HG03066 (cell line): ENCODE data around the gene ASIC3.
A peak's percentile ranks its signal among the peaks of the same experiment; 100 is the strongest.
"Not testable (repeated sequence)": the region's sequence is repeated elsewhere in the genome, so short reads cannot be mapped to it uniquely, and the experiment has no call there.

Source experiments
- ATAC-seq: cut with Tn5 transposase; IDR thresholded peaks from one replicate; pipeline ENCODE4 v1.9.1; 2021; ENCODE audit warnings: low read depth; ENCODE audit not compliant: unreplicated experiment

The ASIC3 gene

DNA sequence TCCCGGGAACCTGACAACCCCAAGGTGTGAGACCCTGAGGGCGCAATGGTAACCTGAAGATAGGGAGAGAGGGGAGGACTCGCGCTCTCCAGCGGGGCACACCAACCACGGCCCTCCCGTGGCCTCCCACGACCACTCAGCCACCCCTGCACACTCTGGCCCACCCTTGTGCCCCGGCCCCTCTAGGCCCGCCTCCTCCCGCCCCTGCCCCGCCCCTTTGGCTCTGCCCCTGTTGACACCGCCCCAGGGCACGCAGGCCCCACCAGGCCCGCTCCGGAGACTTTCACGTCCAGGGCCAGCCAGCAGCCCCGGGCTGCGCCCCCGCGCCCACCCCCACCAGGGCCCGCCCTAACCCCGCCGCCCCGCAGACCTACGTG, 35.0 kb upstream of the ASIC3 start:
- ATAC-seq: no peak

DNA sequence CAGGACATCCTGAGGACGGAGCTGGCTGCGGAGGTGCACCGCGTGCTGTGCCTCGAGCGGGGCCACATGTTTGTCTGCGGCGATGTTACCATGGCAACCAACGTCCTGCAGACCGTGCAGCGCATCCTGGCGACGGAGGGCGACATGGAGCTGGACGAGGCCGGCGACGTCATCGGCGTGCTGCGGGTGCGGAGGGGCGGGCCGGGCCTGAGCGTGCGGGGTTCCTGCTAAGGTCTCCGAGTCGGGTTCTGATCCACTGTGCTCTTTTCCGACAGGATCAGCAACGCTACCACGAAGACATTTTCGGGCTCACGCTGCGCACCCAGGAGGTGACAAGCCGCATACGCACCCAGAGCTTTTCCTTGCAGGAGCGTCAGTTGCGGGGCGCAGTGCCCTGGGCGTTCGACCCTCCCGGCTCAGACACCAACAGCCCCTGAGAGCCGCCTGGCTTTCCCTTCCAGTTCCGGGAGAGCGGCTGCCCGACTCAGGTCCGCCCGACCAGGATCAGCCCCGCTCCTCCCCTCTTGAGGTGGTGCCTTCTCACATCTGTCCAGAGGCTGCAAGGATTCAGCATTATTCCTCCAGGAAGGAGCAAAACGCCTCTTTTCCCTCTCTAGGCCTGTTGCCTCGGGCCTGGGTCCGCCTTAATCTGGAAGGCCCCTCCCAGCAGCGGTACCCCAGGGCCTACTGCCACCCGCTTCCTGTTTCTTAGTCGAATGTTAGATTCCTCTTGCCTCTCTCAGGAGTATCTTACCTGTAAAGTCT, 34.4 kb upstream of the ASIC3 start:
- peak; percentile 54 for ATAC-seq

DNA sequence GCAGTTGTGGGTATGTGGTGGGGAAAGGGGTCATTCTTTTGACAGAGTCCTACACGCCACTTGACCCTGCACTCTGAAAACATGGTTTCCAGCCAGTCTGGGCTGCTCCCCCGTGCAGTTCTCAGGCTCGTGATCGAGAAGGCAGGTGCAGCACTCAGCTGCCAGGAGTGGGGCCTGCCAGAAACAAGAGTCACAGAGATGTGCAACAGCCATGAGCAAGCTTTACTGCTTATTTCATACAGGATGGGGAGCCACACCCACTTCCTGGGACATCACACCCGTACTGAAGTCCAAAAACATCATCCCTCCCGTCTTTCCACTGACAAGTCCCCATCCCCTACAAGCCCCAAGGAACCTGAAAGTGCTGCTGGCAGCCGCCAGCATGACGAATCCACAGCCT, 33.4 kb upstream of the ASIC3 start:
- no peak for ATAC-seq

DNA sequence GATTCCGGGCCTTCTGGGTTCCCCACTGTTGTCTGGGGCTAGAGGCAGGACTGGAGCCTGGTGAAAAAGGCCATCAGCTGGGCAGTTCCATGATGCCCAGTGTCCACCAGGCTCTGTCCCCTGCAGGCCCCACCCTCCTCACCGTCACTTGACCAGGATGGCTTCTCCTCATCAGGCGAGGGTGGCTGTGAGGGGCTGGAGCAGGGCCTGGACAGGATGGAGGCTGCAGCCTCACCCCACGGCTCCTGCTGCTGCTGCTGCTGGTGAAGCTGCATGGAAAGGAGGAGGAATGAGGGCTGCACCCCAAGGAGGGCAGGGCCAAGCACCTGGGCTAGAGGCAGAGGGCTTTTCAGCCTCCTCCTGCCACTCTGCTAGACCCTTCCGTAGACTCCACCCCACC, 32.4 kb upstream of the ASIC3 start:
- no peak for ATAC-seq

DNA sequence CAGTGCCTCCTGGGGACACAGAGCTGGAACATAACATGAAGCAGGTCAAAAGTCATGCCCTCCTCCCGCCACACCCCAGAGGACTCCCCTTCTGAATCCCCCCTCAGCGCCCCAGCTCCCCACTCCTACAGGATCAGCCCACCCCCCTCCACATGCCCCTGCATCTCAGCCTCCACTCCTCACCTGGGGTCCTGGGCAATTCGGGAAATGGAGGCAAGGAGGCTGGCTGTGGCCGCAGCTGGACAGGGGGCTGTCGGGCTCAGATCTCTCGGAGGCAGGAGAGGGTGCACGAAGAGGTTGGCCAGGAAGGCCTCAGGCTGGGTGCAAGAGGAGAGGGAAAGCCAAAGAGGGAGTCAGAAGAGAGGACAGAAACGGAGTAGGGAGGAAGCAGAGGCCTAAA, 31.8 kb upstream of the ASIC3 start:
- ATAC-seq: no peak

DNA sequence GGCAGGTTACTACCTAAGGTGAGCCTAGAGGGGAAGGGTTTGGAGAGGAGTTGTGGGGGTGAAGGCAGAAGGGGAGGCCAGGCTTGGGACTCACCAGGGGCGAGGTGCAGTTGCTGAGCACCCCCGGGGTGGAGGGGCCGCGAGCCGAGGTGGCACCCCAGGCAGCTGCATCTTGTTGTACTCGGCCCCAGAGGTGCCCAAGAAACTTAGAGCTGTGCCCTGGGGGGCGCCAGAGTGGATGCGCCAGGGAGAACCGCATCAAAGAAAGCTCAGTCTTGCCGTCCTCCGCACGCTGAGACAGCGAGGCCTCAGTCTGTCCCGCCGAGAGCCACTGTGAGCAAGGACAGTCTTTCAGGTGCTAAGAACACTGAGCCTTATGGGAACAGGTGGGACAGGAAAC, 31.4 kb upstream of the ASIC3 start:
- no peak for ATAC-seq

DNA sequence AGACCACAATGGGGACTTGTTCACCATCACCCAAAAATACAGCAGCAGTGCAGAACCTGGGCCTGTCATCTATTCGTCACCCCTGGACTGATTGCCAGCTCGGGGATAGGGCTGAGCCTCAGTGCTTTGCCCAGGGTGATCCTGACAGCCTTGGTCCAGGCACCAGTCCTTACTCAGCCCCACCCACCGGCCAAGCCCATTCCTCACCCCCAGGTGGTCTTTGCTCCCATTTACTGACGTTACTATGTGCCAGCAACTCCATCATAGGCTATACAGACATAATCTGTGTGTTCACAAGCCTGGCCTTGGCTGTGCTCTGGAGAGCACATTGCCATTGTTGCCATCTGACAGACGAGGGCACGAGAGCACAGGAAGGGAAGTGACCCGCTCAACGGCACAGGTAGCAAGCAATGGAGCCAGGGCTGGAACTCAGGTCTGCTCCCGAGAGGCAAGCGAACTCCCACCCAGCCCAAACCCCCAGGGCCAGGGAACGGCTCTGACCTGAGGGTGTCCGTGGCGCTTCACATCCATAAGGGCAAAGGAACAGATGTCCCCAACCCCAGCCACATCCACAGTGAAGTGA, 30.9 kb upstream of the ASIC3 start:
- ATAC-seq: no peak

DNA sequence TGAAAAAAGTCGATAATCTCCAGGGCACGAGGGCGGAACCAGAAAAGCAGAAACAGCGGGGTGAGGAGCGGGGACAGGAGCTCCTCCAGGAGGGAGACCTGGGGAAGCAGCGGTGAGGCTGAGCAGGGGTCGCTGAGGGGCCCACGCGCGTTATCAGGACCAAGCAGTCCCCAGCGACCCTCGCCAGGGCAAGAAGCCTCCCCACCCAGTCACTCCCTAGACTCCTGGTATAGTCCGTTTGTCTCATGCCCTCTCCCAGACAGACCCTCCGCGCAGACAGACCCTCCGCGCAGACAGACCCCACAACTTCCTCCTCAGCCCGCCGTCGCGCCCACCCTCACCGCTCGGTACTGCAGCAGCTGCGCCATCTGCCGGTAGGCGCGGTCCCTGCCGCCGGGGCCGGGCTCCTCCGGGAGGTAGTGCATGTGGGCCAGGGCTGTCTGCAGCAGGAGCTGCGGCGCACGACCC, 30.3 kb upstream of the ASIC3 start:
- ATAC-seq: no peak

DNA sequence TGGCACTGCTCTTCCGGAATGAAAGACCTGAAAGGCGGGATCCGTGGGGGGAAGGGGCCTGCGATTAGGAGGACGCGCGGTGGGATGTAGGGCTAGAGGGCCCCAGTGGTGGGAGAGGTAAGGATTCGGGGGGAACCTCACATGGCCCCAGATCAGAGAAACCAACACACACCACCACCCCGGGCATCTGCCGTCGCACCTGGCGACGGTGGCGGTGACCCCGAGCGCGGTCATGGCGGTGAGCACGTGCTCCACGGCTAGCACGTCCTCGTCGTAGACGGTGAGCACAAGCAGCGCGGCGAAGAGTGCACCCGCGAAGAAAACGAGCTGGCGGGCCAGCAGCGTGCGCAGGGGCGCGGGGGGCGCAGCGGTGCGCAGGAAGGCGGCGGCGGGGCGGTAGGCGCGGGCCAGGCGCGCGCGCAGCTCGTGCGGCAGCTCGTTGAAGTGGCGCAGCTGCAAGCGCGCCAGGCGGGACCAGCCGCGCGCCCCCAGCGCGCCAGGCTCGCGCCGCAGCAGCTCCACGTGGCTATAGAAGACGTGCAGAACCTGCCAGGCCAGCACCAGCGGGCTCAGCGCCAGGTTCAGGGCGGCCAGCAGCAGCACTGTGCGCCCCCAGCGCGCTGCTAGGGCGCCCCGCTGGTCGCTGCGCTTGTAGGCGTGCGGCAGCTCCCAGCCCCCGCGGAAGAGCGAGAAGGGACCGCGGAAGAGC, 29.8 kb upstream of the ASIC3 start:
- no peak for ATAC-seq

DNA sequence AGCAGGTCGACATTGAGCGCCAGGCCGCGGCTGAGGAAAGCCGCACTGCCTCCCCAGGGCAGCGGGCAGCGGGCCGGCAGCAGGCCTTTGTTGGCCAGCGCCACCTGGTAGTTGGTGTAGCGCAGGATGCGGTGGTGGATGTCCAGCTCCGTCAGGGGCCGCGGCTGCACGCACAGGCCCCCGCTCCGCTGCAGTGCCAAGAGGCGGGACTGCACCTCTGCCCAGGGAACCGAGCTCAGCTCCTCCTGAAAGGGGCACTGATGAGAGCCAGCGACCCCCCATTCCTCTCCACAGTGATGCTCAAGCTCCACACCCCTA, 29.2 kb upstream of the ASIC3 start:
- no peak for ATAC-seq

DNA sequence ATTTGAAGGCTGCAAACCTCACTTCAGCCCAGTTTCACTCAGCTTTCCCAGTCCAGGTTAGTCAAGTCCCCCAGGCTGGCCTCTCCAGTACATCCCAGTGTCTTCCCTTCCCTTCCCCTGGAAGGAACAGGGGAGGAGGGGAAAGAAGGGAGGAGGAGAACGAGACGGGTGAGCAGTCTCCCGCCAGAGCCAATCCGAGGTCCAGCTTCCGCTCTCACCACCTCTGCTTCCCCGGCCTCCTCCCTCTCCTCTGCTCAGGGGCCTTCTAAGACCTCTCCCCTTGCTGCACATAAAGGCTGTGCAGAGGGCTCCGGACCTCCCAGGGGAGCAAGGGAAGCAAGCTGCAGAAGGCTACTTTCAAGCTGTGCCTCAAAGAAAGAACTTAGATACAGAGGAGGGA, 28.1 kb upstream of the ASIC3 start:
- ATAC-seq: no peak

DNA sequence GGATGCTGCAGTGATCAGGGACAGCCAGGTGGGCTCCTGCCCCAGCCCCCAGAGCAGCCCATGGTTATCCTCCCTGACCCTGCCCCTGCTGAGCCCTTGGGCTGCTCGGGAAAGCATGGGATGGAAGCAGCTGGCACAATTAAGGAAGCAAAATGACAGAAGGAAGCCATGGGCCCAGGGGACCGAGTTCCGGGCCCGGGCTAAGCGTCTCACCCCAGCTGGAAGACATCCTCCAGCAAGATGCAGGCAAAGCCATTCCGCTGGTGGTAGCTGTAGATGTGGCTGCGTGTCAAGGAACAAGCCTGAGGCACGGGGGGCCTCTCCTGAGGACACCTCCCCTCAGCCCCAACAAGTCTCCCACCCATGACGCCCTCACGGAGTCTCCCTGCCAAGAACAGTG, 25.1 kb upstream of the ASIC3 start:
- ATAC-seq: no peak

DNA sequence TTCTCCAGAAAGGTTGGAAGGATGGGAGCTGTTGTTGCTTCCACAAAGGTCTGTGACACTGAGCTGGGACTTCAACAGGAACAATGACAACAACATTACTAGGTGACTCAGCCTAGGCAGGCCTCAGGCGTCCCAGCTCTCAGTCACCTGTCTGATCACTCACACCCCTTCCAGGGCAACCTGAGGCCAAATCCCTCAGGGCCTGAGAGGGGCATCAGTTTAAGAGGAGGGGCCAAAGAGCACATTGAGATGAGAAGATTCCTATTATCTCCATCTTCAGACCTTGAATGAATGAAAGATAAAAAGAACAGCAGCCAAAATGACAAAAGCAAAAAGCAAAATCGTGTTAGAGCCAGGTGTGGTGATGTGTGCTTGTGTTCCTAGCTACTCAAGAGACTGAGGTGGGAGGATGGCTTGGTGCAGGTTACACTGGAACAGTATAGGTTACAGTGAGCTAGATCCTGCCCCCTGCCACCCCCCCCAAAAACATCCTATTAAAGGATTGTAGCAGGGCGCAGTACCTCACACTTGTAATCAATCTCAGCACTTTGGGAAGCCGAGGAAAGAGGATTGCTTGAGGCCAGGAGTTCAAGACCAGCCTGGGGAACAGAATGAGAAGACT, 23.8 kb upstream of the ASIC3 start, which contains the start of gene ATG9B:
Gene ATG9B, minus strand, starts transcription at position 60 of the 622 bp plus-strand sequence. CDS start 71 bp downstream, outside the sequence.
- no peak for ATAC-seq

DNA sequence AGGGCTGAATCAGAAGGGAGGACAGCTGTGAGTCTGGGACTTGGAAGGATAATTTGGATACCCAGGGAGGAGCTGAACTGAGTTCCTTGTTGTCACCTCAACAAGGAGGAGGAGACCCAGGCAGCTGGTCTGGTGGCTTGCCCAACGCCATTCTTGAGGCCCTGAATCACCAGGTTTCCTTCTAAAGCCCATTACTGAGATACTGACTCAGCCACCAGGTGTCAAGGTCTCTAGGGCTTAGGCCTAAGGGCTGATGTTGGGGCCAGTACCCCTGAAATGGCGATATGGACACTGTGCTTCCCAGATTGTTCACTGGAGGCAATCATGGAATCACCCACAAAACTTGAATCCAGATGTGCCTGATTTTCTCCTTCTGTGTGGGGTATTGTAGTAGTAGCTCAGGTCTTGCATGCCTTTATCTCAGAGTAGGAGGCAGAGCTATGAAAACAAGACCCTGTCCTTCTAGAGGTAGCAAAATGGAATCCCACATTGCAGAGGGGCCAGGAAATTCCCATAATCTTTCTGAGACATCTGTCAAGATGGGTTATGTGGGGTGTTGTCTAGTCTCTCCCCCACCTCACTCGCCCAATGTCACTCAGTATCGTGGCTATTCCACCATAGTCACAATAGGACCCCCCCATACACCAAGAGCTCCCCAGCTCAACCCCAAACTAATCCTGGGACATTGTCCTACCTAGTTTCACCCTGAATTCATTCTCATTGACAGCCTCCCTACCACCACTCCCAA, 22.2 kb upstream of the ASIC3 start:
- no peak for ATAC-seq

DNA sequence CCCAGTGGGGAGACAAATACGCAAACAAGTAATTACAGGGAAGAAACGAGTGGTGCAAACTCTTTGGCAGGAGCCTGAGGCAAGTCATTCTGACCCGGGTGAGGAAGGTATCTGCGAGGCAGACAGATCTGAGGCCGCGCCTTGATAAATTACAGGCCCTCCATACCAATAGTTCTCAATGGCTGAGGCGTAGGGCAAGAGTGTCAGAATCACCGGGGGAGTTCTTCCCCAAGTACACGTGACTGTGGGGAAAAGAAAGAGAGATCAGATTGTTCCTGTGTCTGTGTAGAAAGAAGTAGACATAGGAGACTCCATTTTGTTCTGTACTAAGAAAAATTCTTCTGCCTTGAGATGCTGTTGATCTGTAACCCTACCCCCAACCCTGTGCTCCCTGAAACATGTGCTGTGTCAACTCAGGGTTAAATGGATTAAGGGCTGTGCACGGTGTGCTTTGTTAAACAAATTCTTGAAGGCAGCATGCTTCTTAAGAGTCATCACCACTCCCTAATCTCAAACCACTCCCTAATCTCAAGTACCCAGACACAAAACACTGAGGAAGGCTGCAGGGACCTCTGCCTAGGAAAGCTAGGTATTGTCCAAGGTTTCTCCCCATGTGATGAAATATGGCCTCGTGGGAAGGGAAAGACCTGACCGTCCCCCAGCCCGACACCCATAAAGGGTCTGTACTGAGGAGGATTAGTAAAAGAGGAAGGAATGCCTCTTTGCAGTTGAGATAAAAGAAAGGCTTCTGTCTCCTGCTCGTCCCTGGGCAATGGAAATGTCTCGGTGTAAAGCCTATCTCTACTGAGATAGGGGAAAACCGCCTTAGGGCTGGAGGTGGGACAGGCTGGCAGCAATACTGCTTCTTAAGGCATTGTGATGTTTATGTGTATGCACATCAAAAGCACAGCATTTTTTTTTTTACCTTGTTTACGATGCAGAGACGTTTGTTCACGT, 21.3 kb upstream of the ASIC3 start:
- not testable (repeated sequence) for ATAC-seq

DNA sequence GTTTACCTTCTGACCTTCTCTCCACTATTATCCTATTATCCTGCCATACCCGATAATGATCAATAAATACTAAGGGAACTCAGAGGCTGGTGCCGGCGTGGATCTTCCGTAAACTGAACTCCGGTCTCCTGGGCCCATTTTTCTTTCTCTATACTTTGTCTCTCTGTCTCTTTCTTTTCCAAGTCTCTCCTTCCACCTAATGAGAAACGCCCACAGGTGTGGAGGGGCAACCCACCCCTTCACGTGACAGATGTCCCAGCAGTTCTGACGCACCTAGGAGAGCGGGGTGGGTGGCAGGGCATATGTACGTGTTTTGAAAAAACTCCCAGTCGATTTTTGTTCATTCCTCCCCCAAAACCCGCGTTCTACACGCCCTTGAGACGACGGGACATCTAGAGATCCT, 20.6 kb upstream of the ASIC3 start:
- peak; percentile 3 for ATAC-seq

DNA sequence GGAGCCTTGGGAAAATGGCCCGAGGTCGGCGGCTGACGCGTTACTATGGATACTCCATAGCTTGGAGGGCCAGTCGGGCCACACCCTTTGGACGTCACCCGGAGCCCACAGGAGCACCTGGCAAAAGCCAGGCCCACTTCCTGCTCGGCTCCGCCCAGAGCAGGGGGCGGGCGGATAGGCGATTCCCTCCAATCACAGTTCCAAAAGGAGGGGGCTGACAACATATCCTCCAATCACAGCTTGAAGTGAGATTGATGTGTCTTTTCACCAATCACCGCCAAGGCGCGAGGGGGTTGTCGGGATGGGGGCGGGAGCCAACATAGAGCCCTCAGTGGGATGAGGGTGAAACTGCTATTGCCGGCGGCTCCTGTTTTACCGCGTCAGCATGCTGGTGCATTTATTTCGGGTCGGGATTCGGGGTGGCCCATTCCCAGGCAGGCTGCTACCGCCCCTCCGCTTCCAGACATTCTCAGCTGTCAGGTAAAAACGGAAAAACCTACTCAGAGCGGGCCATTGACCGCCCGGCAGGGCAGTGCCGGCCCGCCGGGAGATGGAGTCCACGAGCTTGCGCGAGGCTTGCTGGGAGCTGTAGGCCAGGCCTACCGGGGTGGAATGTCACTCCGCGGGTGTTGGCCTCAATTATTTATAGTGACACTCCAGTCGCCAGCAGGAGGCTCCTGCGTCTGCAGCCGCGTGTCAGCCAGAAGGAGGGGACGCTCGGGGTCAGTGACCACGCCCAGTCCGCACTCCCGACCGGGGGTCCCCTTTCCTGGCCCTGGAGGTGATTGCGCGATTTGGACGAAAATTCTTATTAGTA, 20.0 kb upstream of the ASIC3 start, which contains the start of gene ABCB8:
Gene ABCB8, plus strand, starts transcription at position 320 of the 817 bp plus-strand sequence. Its CDS starts 66 bp downstream, at position 386.
- ATAC-seq: peak; percentile 94

DNA sequence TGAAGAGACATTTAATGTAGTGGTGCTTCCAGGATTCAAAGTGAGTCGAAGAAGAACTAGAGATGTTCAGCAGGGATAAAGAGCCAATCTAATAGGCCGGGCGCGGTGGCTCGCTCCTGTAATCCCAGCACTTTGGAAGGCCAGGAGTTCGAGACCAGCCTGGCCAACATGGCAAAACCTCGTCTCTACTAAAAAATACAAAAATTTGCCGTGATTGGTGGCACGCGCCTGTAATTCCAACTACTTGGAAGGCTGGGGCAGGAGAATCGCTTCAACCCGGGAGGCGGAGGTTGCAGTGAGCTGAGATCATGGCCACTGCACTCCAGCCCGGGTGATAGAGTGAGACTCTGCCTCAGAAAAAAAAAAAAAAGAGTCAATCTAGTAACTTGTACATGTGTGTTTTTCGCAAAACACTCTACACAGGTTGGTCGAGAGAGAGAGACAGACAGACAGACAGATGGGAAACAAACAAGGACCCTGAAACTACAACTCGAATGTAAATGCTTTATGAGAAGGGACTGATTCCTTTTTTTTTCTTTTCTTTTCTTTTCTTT, 19.3 kb upstream of the ASIC3 start:
- no peak for ATAC-seq
